GM10847 (cell line): Measurements from ENCODE around the gene IL36G.

ENCODE experiments used
- POLR2A ChIP-seq: IDR thresholded peaks from 2 replicates; pipeline ENCODE4 v1.6.1; 2011; ENCODE audit not compliant: insufficient read length; ENCODE audit errors: extremely low read depth

The IL36G gene

DNA sequence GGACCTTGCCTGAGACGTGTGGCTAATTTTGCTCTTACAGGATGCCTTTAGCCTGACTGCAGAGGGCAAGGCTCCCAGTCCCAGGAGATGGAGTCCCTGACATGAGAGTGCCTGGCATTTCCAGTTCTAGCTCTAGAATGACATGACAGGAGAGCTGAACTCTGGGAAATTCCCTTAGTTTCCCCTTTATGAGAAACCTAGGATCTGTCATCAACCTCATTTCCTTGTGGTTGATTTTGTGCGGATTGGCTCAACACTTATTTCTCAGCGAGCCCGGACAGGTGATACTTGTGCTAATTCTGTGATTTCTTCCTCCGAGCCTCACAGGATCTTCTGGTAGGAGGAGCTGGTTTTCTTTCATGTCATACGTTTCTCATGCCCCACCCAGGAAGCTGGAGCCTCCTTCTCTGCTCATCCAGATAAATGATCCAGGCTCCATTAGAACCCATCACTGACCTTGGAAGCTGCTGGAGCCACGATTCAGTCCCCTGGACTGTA is at the start of gene IL36G:
TSS of gene IL36G (plus strand) at position 448 of the 498 bp plus-strand sequence. CDS start 633 bp downstream, outside the sequence.
- no peak for TF ChIP-seq POLR2A

DNA sequence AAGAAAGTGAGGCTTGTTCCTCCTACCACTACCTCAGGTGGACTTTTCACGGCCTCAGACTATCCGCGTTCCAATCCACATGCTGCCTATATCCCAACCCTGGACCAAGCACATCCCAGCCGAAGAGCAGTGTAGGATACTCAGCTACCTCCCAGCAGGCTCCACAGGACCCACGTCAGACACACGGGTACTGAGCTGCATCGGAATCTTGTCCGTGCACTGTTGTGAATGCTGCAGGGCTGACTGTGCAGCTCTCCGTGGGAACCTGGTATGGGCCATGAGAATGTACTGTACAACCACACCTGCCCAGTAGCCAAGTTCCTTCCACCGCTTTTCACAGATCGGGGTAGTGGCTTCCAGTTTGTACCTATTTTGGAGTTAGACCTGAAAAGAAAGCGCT is 44.5 kb upstream of the IL36G start:
- TF ChIP-seq POLR2A: no peak

DNA sequence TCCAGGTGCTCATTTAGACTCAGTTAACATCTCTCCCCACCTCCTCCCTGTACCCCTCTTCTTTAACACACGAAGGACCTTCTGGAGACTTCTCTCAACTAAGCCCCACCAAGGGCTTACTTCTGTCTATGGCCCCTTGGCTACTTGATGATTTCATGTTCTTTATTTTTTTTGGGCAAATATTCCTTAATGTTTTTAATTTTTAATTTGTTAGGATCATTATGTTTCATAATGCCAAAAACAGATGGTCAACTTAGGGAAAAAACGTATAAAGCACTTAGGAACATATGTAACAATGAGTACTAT is 40.9 kb upstream of the IL36G start:
- TF ChIP-seq POLR2A: no peak

DNA sequence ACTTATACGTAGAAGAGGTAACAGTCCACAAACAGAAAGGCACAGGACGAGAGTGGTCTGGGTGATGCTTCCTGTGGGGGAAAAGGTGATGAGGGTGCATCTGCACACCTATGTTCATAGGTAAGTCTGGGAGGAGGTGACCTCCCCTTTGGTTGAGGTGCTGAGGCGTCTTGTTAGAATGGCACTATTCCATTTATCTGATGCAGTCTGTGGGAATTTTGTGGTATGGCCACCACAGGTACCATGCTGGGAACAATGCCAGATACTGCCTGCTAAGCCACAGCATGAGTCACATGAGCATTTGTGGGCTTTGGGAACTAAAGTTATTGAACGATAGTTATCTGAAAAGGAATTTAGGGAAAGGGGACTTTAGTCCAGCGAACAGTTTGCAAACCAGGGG is 38.9 kb upstream of the IL36G start:
- no peak for TF ChIP-seq POLR2A

DNA sequence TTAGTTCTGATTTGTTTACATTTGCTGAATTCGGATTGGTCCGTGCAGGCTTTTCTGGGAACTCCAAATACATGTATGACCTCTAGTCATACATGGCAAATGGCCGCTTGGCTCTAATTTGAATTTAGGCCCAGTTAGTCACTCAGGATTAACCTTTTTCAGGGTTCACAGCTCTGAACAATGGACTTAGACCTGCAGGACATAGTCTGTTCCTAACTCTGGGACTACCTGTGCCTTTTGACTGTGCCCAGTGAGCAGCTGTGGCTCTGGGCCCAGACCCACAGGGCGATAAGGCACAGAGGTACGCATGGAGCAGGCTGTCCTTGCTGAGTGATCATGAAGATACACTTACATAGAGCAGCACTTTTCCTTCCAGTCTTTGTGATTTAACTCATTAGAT is 38.4 kb upstream of the IL36G start:
- TF ChIP-seq POLR2A: no peak

DNA sequence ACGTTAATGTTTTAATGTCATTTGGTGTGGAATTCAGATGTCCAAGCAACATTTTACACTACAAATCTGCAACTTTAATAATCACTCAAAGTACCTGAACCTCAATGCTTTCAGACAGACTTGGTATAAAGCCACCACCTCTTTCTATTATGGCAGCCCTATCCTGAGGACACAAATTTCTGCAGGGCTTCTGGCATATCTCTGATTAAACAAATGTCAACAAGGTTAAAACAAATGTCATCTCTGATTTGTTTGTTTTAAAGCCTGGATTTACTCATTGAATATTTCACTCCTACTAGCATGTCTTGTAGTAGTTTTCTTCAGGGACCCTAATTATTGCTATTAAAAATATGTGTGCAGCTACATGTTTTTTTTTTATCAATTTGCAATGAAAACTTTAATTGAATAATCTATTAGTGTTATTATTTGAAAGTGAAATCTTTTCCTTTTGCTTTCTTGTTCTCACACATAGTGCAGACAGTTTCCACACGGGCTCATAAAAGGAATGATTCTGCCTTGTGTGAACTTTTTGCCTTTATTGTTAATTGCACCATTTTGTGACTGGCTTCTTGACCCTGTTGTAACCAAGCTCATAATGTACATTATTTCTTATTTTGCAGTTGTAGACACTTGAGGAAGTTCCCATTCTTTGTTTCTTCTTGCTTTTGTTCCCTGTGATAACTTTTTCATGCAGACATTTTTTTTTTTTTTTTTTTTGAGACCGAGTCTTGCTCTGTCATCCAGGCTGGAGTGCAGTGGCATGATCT is 36.8 kb upstream of the IL36G start:
- TF ChIP-seq POLR2A: no peak

DNA sequence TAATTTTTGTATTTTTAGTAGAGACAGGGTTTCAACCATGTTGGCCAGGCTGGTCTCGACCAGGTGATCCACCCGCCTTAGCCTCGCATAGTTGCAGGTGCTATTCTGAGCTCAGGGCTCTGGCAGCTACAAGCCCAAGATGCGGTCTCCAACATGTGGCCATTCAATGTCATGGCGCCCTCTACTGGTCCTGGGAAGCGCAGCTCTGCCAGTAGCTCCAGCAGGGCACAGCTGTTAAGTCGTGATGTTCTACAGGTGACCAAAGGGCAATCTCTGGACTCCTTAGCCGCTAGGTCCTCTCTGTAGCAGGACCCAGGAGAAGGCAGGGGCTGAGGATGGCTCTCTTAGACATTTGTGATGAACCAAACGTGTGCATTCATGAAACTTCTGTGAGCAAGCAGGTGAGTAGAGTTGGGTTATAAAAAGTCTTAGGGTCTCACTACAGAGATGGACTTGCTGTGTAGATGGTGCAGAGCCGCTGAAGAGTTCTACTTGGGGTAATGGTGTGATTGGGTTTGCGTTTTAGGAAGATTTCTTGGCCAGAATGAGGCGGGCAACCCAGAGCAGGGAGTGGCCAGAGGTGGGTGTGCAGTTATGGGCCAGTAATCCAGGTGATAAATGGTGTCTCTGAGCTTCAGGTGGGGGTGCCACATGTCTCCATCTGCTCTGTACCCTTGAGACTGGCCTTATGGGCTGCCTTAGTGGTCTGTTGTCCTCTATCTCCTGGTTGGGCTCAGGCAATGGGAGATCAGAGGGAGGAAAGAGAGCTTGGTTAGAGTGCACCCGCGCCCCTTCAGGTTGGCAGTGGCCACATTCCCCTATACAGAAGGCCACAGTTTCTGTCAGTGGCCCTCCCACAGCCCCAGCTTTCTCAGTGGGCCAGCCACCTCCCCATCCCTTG is 35.8 kb upstream of the IL36G start:
- no peak for TF ChIP-seq POLR2A

DNA sequence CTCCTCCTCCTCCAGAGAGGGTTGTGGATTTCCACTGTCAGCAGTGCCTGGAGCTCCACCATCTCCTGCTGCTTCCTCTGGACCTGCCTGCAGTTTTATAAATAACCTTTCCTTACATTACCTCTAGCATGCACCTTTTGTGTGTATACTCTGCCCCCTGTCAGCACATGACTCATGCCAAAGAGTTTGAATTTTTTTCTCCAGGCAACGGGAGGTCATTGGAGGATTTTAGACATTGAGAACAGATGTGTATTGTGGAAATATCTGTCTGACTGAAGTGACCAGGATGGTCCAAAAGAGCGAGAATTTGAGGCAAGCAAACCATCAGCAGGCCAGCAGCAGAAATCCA is 35.2 kb upstream of the IL36G start:
- no peak for TF ChIP-seq POLR2A

DNA sequence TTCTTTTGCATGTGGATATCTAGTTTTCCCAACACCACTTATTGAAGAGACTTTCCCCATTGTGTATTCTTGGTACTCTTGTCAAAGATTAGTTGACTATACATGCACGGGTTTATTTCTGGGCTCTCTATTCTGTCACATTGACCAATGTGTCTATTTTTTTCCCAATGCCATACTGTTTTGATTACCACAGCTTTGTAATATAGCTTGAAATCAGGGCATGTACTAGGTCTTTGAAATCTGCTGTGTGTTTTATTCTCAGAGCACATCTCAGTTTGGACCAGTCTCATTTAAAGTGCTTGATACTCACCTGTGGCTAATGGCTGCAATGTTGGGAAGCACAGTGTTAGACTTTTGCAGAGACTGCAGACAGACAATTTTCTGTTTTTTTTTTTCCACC is 32.8 kb upstream of the IL36G start:
- TF ChIP-seq POLR2A: no peak

DNA sequence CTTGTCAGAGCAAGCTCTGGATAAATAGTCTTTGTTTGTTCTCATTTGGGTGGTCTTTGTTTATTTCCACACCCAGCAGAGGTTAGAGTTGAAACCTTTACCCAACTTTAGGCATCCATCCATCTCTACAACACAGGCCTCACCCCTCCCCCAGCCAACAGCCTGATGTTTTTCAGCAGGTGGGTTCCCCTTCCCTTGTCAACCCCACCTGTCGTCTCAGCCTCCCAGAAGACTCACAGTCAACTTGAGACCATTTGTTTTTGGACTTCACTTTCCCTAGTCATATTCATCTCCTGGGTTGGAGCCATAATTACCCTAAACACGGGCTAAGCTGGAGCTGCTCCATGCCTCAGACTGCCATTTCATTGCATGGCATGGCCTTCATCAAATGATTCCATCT is 31.7 kb upstream of the IL36G start:
- TF ChIP-seq POLR2A: no peak

DNA sequence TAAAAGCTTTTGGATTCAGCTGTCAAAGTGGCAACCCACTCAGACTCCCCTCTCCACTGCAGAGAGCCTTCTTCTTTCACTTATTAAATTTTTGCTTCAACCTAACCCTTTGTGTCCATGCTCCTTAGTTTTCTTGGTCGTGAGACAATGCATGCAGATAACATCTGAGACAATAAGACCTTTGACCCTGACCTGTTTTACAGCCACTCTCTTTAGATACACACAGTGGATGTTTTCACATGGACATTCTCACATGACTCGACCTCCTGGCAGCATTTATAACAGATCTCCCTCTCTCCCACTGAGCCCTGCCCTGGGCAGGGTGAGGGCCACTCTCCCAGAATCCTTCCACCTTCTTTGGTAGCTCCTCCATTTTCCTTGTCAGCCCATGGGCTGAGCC is 30.4 kb upstream of the IL36G start:
- TF ChIP-seq POLR2A: no peak

DNA sequence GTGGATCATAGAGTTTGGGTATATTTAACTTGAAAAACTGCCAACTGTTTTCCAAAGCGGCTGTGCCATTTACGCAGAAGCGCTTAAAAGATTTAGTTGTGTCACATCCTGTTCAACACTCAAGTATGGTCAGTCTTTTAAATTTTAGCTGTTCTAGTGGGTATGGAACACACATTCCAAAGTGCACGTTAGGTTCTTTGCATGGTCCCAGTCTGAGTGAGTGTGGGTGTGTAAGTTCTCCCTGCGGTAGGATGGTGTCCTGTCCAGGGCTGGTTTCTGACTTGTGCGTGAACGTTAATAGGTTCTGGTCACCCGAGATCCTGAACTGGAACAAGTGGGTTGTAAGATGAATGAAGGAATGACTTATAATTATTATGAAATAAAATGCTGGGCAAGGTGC is 28.4 kb upstream of the IL36G start:
- TF ChIP-seq POLR2A: no peak

DNA sequence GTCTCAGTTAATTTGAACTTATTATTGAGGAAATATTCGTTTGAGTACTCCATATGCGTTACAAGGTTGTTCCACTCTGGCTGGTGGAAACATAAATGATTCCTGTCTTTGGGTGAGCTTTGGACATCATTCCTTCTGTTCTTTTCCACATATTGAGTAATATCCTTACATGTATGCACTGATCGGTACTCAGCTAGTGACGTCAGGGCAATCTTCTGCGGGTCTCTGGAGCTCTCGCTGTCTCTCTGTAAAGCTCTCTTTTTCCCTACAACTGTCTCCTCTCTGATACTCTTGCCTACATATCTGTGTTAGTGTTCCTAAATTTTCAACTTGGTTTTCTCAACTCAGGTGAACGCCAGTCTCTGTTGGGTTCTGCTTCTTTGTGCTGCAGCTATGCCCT is 23.4 kb upstream of the IL36G start:
- TF ChIP-seq POLR2A: no peak

DNA sequence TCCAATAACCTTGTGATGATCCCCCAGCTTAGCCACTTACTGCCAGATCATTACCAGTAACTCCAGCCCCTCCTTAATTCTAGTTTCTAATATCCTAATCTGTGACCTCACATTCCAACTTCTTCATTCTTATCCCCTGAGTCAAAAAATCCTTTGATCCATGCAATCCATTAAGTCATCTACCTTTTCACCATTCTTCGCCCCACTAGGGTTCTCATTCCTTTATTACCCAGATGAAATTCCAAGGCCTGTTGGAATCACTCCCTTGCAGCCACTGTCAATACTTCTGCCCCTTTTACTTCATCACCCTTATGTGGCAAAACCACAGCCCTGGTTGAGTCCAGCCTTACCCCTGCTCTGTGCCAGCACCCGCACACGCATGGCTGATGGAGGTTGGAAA is 20.3 kb upstream of the IL36G start:
- TF ChIP-seq POLR2A: no peak

DNA sequence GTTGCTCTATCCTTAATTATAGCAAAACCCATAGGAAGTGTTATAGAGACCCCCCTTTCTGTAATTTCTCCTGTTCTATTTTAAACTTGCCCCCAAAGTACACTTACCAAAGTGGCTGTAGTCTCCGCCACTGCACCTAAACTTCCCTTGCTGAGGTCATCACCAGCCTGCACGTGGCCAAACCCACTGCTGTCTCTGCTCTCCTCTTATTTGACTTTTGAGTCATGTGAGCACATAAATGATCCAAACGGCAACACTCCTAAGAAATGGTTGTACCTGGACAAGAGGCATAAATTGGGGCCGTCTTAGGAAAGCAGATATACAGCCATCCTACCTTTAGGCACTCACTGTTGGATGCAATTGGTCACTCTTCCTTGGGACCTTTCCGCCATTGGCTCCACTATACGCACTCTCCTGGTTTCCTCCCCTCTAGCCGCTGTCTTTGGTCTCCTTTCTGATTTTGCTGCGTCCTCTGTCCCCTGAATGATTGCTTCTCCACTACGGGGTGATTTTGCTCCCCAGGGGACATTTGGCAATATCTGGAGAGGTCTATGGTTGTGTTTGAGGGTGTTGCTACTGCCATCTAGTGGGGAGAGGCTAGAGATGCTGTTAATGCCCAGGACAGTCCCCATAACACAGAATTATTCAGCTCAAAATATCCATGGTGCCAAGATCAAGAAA is 19.2 kb upstream of the IL36G start:
- no peak for TF ChIP-seq POLR2A
